Neuronal stem cell (in vitro differentiated cells): ENCODE results near the gene PPP1R13L.

ENCODE experiments used
- DNase-seq: peaks from one replicate; pipeline ENCODE4 v3.0.0-alpha.2; 2013; ENCODE audit warnings: low spot score
- H2AFZ ChIP-seq: one replicate; pipeline ENCODE4 v1.6.1; 2013; ENCODE audit warnings: mild to moderate bottlenecking, low read length, inconsistent platforms
- H2AK5ac ChIP-seq: 2 replicates; pipeline ENCODE4 v1.6.1; 2013; ENCODE audit warnings: low read depth, mild to moderate bottlenecking, inconsistent platforms, low read length, moderate library complexity, mixed read lengths
- H2BK120ac ChIP-seq: 2 replicates; pipeline ENCODE4 v1.6.1; 2013; ENCODE audit warnings: low read depth, mild to moderate bottlenecking, inconsistent platforms, low read length, moderate library complexity, mixed read lengths
- H2BK12ac ChIP-seq: one replicate; pipeline ENCODE4 v1.6.1; 2013; ENCODE audit warnings: low read length, inconsistent platforms
- H2BK15ac ChIP-seq: 2 replicates; pipeline ENCODE4 v1.6.1; 2013; ENCODE audit warnings: mild to moderate bottlenecking, low read length, inconsistent platforms, mixed read lengths
- H2BK5ac ChIP-seq: one replicate; pipeline ENCODE4 v1.6.1; 2013; ENCODE audit warnings: inconsistent platforms, mild to moderate bottlenecking, low read length, moderate library complexity
- H3K14ac ChIP-seq: one replicate; pipeline ENCODE4 v1.6.1; 2013; ENCODE audit warnings: low read length, inconsistent platforms
- H3K18ac ChIP-seq: 2 replicates; pipeline ENCODE4 v1.6.1; 2013; ENCODE audit warnings: low read length, inconsistent platforms
- H3K23ac ChIP-seq: 2 replicates; pipeline ENCODE4 v1.6.1; 2013; ENCODE audit warnings: low read depth, mild to moderate bottlenecking, mixed read lengths, low read length, inconsistent platforms; ENCODE audit not compliant: poor library complexity
- H3K27ac ChIP-seq: replicated peaks from 3 replicates; pipeline ENCODE4 v1.5.1; 2013; ENCODE audit warnings: low read length, inconsistent platforms
- H3K27me3 ChIP-seq, 3 experiments: 2 replicates each; pipeline ENCODE4 v1.6.1; 2013; ENCODE audit warnings: low read length in 3 of 3, mild to moderate bottlenecking in 2 of 3, inconsistent platforms in 1 of 3, low read depth in 1 of 3, mixed read lengths in 1 of 3, moderate library complexity in 1 of 3; ENCODE audit not compliant: control insufficient read depth in 3 of 3, insufficient read depth in 3 of 3
- H3K36me3 ChIP-seq, 2 donors: replicated peaks in 1 of 2; 2 replicates each; pipeline ENCODE4 v1.6.1; 2013; ENCODE audit warnings: low read length in 2 of 2; ENCODE audit not compliant: control insufficient read depth in 2 of 2, insufficient read depth in 2 of 2
- H3K4ac ChIP-seq: 2 replicates; pipeline ENCODE4 v1.6.1; 2013; ENCODE audit warnings: inconsistent platforms, mild to moderate bottlenecking, low read length, moderate library complexity
- H3K4me1 ChIP-seq, 2 donors: 1 replicate in 1 of 2; 2 replicates in 1 of 2; pipeline ENCODE4 v1.6.1; 2013; ENCODE audit warnings: low read length in 2 of 2, low read depth in 1 of 2; ENCODE audit not compliant: control insufficient read depth in 2 of 2, insufficient read depth in 1 of 2
- H3K4me2 ChIP-seq: one replicate; pipeline ENCODE4 v1.6.1; 2013; ENCODE audit warnings: mild to moderate bottlenecking, low read length, inconsistent platforms; ENCODE audit not compliant: insufficient read depth, poor library complexity, severe bottlenecking
- H3K4me3 ChIP-seq, 2 donors: 2 replicates each; pipeline ENCODE4 v1.5.1; 2013; ENCODE audit warnings: low read length in 2 of 2, mild to moderate bottlenecking in 2 of 2, inconsistent platforms in 1 of 2, moderate library complexity in 1 of 2
- H3K79me1 ChIP-seq: one replicate; pipeline ENCODE4 v1.6.1; 2013; ENCODE audit warnings: low read depth, mild to moderate bottlenecking, inconsistent platforms, low read length, moderate library complexity
- H3K9ac ChIP-seq: one replicate; pipeline ENCODE4 v1.6.1; 2013; ENCODE audit warnings: mild to moderate bottlenecking, low read depth, low read length, inconsistent platforms; ENCODE audit not compliant: poor library complexity
- H3K9me3 ChIP-seq, 2 donors: replicated peaks in 1 of 2; 2 replicates each; pipeline versions ENCODE3 to v1.6.1; 2013; ENCODE audit warnings: low read length in 2 of 2, mild to moderate bottlenecking in 2 of 2, inconsistent platforms in 1 of 2, low read depth in 1 of 2, mixed read lengths in 1 of 2, moderate library complexity in 1 of 2; ENCODE audit not compliant: control insufficient read depth in 2 of 2, insufficient read depth in 1 of 2
- H4K8ac ChIP-seq: one replicate; pipeline ENCODE4 v1.6.1; 2013; ENCODE audit warnings: low read depth, mild to moderate bottlenecking, inconsistent platforms, low read length, moderate library complexity
- H4K91ac ChIP-seq: one replicate; pipeline ENCODE4 v1.6.1; 2013; ENCODE audit warnings: low read length, low read depth, mild to moderate bottlenecking, inconsistent platforms; ENCODE audit not compliant: poor library complexity
- WGBS, 2 donors: extraction: QIAGEN DNeasy Blood & Tissue Kit; methylation state at CpG; one replicate each; pipeline ENCODE4 v1.1.7; 2013; ENCODE audit warnings: missing lambda C conversion rate in 2 of 2, mixed read lengths in 1 of 2; ENCODE audit not compliant: insufficient read length in 2 of 2, insufficient replicate concordance in 1 of 2; ENCODE audit errors: extremely low coverage in 2 of 2; 5-methylcytosine and 5-hydroxymethylcytosine counted together

Gene PPP1R13L

DNA sequence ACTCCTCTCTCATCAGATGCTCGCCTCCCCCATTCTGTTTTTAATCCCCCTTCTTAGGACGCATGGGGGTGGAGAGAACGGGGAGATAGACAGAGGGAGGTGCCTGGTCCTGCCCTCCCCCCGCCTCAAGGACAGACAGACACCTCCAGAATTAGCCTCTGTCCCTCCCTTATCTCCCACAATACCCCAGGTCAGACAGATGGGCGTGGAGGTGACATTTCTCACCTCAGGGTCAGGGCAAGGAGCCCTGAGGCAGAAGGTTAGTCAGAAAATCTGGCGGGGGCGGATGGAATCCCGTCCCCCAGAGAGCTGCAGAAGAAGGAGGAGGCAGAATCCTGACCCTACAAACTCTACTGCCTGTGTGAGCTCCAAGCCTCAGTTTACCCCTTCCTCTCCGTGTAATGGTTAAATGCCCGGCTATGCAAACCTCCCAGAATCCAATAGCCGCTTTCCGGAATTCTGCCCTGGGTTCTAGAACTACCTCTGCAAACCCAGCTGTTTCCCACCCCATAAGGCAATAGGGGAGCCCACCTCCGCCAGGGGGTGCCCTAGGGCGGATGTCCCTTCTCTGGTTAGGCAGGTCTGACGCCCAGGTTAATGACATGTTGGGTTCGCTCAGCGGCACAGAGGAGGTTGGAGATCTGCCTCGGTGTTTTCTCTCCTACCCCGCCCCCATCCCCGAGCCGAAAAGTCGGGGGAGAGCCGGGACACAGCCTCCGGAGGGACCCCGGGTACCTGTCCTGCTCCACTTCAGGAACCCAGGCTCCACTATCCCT lies 900 bp downstream of the PPP1R13L start:
- Histone ChIP-seq H3K18ac (peak overlapping the region; percentile 1), H3K9me3 (peaks cover 0 to 1% of the 10 kb centered on the region in 2 donors), H3K4me3 (peak overlapping the region in 1 of 2 donors; percentile 75), H3K4ac (no peak overlapping the region), H3K9ac (no peak overlapping the region), H3K4me1 (peaks cover 12 to 20% of the 10 kb centered on the region in 2 donors), H3K4me2 (peak overlapping the region; percentile 98), H3K27me3 (peaks cover 6 to 40% (median 18%) of the 10 kb centered on the region in 3 experiments), H2BK12ac (no peak overlapping the region), H2AFZ (peak overlapping the region; percentile 92), H4K91ac (no peak overlapping the region), H3K79me1 (peaks cover 2% of the 10 kb centered on the region), H3K27ac (no peak overlapping the region), H4K8ac (no peak overlapping the region), H2BK120ac (no peak overlapping the region), H2AK5ac (no peak overlapping the region), H3K14ac (no peak overlapping the region), H2BK5ac (no peak overlapping the region), H3K36me3 (peaks cover 0 to 10% of the 10 kb centered on the region in 2 donors), H2BK15ac (no peak overlapping the region), H3K23ac (no peak overlapping the region)
- no CpG with 5 or more reads among the region's 25 CpGs for WGBS, 2 donors
- DNase-seq, result no peak

DNA sequence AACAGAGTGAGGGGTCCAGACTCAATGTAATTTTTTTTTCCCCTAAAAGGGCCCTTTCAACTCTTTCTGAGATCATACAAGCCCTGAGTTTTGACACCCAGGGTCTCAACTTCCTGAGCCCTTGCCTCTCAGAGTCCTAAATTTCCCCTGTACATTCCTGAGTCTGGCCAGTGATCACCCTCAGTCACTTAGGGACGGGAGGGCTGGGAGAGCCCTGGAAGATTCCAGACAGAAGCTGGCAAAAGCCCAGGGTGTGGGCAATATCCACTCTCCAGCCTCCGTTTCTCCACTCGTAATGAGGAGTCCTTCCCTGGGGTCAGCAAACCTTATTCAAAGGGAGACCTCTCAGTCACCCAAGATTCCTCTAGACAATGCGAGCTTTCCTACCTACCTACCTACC lies 1.6 kb downstream of the PPP1R13L start:
- Histone ChIP-seq H3K79me1 (peaks cover 2% of the 10 kb centered on the region), H3K23ac (no peak overlapping the region), H3K9me3 (peaks cover 0 to 1% of the 10 kb centered on the region in 2 donors), H3K36me3 (peaks cover 0 to 3% of the 10 kb centered on the region in 2 donors), H3K9ac (no peak overlapping the region), H3K14ac (no peak overlapping the region), H3K27ac (no peak overlapping the region), H2AK5ac (no peak overlapping the region), H3K4me1 (peaks cover 17 to 24% of the 10 kb centered on the region in 2 donors), H3K27me3 (peaks cover 7 to 47% (median 18%) of the 10 kb centered on the region in 3 experiments), H2BK120ac (no peak overlapping the region), H3K4ac (no peak overlapping the region), H4K91ac (no peak overlapping the region), H2BK12ac (no peak overlapping the region), H2BK15ac (no peak overlapping the region), H2BK5ac (no peak overlapping the region), H3K4me2 (no peak overlapping the region), H3K4me3 (no peak overlapping the region), H4K8ac (no peak overlapping the region), H3K18ac (no peak overlapping the region), H2AFZ (no peak overlapping the region)
- no peak for DNase-seq
- no CpG with 5 or more reads among the region's 4 CpGs for WGBS, 2 donors

DNA sequence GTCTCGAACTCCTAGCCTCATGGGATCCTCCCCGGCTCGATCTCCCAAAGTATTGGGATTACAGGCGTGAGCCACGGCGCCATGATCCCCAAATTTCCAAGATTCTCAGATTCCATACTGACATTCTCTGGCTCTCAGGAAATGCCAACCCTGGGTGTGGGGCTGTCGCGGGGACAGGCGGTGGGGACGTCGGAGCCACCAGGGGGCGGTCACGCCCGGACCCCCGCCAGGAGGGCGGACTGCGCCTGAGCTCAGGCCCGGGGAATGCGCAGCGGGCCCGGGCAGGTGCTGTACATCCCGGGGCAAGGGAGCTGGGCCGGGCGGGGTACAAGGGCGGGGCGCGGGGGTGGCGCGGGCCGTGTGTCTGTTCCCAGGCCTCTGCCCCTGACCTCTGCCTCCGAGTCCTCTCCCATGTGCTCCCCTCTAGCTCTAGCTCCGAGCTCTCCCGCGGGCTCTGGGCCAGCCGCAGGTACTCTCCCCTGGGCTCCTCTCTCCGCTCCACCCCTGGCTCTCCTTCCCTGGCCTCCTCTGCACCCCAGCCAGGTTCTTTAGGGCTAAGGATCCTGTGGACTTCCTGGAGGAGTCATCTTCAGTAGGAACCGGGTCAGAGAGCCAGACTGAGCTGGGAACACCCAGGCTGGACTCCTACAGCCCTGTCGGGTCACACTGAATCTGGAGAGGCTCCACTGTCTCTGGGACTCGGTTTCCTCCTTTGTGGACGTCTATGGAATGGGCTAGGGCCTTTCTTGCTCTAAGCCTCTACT lies 2.4 kb downstream of the PPP1R13L start:
- Histone ChIP-seq H2BK12ac (no peak overlapping the region), H2AFZ (no peak overlapping the region), H3K27ac (no peak overlapping the region), H3K18ac (no peak overlapping the region), H4K8ac (no peak overlapping the region), H2BK120ac (no peak overlapping the region), H3K27me3 (peaks cover 11 to 55% (median 18%) of the 10 kb centered on the region in 3 experiments), H3K14ac (no peak overlapping the region), H3K4me2 (peak overlapping the region; percentile 44), H2BK5ac (no peak overlapping the region), H3K9me3 (peaks cover 0 to 1% of the 10 kb centered on the region in 2 donors), H2BK15ac (no peak overlapping the region), H4K91ac (no peak overlapping the region), H3K23ac (no peak overlapping the region), H3K36me3 (no peaks in the 10 kb centered on the region), H3K9ac (no peak overlapping the region), H3K79me1 (peaks cover 2% of the 10 kb centered on the region), H3K4me1 (peaks cover 21 to 24% of the 10 kb centered on the region in 2 donors), H2AK5ac (no peak overlapping the region), H3K4me3 (no peak overlapping the region), H3K4ac (no peak overlapping the region)
- no peak for DNase-seq
- WGBS, 2 donors, result no CpG with 5 or more reads among the region's 40 CpGs

DNA sequence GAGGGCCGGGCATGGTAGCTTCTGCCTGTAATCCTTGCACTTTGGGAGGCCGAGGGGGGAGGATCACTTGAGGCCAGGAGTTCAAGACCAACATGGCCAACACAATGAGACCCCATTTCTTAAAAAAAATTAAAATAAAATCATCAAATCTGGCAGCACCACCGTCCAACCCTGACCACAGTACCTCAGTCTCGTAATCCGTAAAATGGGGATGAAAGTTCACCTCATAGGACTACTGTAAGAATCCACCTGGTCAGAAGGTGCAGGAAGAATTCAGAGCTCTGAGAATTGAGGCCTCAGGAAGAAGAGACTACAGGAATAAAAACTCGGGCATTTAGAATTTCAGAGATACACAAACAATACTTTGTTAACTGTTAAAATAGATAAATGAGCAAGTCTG lies 3.1 kb downstream of the PPP1R13L start:
- peaks cover 2% of the 10 kb centered on the region for H3K79me1 ChIP-seq
- no peak overlapping the region for H4K91ac ChIP-seq
- no peak overlapping the region for H2BK12ac ChIP-seq
- no peak overlapping the region for H2BK120ac ChIP-seq
- no peak overlapping the region for H4K8ac ChIP-seq
- H3K4ac ChIP-seq, result no peak overlapping the region
- H3K9ac ChIP-seq, result no peak overlapping the region
- no peak for DNase-seq
- no peak overlapping the region for H2AK5ac ChIP-seq
- no peak overlapping the region for H3K4me2 ChIP-seq
- no CpG with 5 or more reads among the region's 6 CpGs for WGBS, 2 donors
- peaks cover 16 to 24% of the 10 kb centered on the region in 2 donors for H3K4me1 ChIP-seq
- H3K27ac ChIP-seq, result no peak overlapping the region
- H2AFZ ChIP-seq, result no peak overlapping the region
- no peak overlapping the region for H3K4me3 ChIP-seq
- no peak overlapping the region for H3K14ac ChIP-seq
- H3K9me3 ChIP-seq, result peaks cover 0 to 1% of the 10 kb centered on the region in 2 donors
- H2BK5ac ChIP-seq, result no peak overlapping the region
- no peak overlapping the region for H2BK15ac ChIP-seq
- no peak overlapping the region for H3K18ac ChIP-seq
- H3K23ac ChIP-seq, result no peak overlapping the region
- peaks cover 11 to 60% (median 18%) of the 10 kb centered on the region in 3 experiments for H3K27me3 ChIP-seq
- H3K36me3 ChIP-seq, result no peaks in the 10 kb centered on the region
